ENCODE data around the gene TXN.
"Not testable (repeated sequence)": the region's sequence is repeated elsewhere in the genome, so short reads cannot be mapped to it uniquely, and the experiment has no call there.

The TXN gene

DNA sequence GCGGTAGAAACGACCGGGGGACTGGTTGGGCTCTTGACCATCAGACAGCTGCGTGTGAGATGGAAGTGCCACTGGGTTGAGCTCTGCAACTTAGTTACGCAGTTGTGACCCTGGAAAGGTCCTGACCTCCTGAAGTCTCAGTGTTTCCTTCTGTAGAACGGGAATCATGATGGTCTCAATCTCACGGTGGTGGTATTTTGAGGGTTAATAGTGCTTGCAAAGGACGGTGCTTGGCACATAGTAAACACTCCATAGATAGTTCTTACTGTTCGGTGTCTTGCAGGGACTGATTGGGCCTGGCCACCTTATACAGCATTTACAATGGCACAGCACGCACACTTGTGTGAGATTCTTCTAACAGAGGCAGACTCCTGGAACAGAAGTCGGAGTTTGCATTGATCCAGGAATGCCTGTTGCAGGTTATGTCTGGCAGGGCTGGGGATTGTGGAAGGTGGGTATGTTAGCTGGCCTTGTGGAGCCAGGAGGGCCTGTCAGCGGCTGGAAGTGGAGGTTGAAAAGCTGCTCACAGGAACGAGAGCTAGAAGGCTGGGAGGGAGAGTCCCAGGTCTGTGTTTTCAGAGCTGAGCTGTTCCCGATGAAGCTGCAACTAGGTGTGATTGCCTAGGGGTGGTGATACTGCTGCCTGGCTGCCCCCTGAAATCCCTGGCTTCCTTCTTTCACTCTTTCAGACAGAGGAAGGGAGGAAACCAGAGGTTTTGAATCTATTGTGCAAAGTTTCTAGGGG lies 962 bp upstream of the TXN start:
- peak; percentile 31 for DNase-seq

DNA sequence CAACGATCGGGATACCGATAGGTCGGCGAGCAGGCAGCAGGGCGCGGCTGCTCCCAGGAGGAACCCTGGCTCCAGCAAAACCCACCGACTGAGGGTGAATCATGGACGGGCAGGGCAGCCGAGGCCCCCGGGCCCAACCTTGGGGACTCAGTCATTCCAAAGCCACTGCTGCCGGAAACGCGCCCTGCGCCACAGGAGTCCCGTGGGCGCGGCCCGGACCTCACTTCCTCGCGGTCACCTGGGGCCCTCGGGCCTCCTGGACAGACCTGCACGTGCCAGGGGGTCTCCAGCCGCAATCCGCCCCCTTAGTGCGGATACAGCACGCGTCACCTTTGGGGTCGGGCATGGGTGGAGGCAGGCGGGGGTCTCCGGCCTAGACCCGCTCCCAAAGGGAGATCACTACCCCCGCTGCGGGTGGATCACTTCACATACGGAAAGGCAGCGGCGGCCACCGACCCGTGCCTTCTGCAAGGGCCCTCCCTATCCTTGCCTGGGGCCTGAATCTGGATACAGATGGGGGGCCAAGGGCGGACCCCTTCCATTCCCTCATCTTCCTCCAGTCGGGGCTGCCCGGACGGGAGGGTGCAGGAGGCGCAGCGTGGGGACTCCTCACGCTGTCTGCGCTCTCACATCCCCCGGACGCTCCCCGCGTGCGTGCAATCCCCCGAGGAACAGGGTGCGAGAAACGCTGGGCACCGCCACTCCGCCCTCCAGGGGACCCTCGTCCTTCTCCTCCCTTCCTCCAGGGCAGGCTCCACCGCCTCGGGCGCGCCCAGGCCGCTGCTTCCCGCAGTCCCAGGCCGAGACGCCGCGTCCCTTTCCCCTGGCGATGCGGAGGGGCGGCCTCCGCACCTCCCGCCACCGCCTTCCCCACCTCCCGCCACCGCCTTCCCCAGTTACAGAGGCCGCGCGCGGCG lies 586 bp downstream of the TXN start:
- peak; percentile 71 for DNase-seq

DNA sequence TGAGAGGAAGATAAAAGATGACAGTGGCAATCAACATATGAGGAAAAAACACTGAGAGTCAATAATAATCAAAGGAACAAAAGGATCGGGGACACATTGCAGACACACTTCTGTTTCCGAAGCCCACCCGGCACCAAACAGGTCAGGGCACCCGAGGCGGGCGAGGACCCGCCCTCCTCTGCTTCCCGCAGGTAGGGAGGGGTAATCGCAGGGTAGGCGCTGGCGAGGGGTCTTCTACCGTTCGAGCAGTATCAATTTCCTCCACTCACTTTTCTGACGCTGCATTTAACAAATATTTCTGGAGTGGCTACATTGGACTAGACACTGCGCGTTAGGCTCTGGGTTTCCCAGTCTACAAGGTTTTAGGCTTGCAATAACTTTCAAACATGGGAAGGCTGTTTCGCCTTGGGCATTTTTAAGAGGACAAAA lies 1.3 kb downstream of the TXN start:
- peak; percentile 21 for DNase-seq

DNA sequence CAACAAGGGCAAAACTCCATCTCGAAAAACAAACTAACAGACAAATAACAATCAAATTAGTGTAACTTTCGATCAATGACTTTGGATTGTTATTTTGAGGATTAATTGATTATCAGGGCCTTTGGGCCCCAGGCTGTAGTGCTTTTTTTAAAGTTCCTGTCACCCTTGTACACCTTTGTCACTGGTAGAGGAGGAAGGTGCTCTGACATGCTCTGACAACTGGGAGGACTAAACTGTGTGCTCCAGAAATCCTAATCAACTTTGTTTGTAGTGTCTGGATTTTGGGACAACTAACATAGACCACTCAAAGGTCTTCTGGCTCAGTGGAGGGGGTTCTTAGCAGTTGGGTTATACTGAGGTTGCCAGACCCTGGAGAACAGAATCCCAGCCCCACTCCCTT lies 1.8 kb downstream of the TXN start:
- DNase-seq, result no peak

DNA sequence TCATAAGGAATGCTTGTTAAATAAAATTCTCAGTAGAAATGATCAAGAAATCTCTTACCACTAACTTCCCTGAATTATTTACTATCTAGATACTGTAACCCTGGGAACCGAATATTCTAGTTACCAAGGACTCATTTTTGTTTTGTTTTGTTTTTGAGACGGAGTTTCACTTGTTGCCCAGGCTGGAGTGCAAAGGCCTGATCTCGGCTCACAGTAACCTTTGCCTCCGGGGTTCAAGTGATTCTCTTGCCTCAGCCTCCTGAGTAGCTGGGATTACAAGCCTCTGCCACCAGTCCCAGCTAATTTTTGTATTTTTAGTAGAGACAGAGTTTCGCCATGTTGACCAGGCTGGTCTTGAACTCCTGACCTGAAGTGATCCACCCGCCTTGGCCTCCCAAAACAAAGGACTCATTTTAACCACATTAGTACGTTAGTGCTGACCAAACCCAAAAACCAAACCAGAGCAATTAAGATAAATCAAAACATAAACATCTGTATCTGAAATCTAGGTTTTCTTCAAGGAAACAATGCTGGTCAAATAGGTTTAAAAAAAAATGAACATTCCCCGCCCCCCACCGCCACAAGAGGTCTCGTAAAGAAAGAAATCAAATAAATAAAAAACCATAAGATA lies 3.7 kb downstream of the TXN start:
- DNase-seq, result no peak

DNA sequence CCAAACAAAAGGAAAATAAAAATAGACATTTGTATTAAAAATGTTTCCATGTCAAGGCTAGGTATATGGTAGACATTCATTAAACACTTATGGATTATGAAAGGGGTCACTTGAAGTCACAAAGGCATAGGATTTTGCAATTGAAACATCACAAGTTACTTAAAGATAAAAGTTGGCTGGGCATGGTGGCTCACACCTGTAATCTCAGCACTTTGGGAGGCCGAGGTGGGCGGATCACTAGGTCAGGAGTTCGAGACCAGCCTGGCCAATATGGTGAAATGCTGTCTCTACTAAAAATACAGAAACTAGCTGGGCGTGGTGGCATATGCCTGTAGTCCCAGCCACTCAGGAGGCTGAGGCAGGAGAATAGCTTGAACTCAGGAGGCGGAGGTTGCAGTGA lies 4.5 kb downstream of the TXN start:
- DNase-seq, result not testable (repeated sequence)

DNA sequence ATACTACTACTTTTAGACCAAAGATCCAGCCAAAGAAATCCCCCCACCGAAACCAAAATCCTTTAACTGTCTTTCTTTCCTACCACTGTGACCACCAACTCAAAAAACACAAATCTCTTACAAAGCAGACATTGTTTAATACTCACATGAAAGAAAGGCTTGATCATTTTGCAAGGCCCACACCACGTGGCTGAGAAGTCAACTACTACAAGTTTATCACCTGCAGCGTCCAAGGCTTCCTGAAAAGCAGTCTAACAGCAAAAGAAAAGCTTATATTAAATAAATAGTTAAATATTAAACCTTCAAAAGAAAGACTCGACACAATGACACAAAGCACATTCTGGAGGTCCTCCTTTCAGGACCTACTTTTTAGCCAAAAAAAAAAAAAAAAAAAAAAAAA lies 5.1 kb downstream of the TXN start:
- DNase-seq, result no peak

DNA sequence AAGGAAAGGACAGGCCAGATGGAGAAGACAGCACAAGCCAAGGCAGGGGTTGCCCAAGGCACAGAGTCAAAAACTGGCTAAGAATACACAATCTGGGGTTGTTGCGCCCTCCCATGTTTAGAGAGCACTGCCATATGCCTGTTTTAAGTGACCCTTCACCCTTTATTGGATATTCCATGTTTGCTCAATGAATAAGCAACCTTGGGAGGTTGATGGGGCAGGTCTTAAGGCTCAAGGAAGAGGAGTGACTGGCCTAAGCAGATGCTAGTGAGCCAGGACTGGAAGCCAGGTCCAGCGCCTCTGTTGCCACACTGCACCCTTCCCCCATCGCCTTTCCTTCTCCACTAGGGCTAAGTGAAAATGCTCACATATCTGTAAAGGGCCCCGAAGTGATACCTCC lies 6.7 kb downstream of the TXN start:
- no peak for DNase-seq

DNA sequence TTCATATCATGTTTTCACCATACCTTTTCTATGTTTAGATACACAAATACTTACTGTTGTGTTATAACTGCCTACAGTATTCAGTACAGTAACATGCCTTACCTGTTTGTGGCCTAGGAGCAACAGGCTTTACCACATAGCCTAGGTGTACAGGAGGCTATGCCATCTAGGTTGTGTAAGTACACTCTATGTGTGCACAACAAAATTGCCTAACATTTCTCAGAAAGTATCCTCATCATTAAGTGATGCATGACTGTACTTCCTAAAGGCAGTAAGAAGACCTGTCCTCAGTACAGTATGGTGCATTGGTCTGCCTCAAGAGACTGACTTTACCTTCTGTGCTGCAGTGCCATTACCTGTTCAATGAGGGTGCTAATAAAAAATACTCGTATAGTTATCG lies 7.9 kb downstream of the TXN start:
- DNase-seq, result no peak

DNA sequence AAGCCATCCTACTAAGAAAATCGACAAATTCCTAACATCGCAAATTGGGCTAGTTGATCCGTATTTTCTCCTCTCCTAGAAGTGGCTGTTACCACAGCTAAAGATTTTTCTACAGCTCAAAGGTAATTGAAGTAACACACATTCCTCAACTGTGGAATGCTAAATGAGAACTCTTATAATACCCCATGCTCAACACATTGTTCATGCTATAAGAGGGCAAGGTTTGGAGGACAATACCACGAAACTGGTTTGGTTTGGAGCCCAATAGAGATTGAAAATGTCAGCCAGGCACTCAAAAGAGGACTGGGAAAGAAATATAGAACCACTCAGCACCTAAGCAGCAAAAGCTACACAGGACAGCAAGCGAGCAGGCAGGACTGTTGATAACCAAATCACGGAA lies 10.1 kb downstream of the TXN start:
- DNase-seq, result no peak

DNA sequence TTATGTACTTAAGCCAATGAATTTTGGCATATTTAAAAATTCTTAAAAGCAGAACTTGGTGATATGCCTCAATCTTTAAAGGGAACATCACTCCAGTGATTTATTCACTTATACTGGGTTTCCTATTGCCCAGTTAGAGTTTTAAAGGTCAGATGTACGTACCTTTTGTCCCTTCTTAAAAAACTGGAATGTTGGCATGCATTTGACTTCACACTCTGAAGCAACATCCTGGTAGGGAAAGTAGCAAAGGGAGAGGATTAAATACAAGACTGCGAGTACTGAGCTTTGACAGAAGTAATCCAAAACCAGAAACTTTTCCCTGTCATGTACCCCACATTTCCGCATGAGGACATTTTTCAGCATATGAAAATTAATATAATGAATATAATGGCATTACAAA lies 11.7 kb downstream of the TXN start:
- DNase-seq, result no peak

DNA sequence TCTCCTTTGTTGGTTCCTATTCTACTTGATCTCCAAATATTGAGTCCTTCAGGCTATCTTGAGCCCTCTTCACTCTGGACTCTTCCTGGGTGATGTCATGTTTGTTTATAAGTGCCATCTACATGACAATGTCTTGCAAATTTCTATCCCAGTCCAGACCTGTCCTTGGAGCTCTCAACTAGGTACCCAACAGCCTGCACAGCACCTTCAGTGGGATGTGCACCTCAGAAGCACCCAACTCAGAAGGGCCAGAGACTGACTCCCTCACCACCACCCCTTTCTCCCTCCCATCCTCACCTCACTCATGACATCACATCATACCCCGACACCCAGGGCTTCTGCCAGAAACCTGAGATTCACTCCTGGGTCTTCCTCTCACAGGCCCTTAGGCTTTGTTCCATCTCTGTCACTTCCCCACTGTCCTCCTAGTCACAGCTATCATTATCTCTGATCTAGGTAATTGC lies 14.4 kb downstream of the TXN start:
- DNase-seq, result no peak

DNA sequence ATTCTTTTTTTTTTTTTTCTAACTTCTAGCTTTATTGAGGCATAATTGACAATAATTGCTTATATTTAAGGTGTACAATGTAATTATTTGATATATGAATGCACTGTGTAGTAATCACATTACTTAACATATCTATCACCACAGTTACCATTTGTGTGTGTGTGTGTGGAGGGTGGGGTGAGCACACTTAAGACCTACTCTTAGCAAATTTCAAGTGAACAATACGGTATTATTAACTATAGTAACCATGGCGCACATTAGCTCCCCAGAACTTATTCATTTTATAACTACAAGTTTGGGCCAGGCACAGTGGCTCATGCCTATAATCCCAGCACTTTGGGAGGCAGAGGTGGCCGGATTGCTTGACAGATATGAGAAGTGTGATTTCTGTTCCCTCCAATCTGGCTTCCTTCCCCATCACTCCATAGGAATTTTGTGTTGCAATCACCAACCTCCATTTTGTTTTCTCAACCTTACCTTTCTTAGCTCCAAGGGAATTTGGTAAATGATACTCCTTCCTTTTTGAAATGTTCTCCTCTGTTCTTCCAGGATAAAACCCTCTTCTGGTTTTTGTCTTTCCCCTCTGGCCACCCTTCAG lies 14.9 kb downstream of the TXN start:
- no peak for DNase-seq

DNA sequence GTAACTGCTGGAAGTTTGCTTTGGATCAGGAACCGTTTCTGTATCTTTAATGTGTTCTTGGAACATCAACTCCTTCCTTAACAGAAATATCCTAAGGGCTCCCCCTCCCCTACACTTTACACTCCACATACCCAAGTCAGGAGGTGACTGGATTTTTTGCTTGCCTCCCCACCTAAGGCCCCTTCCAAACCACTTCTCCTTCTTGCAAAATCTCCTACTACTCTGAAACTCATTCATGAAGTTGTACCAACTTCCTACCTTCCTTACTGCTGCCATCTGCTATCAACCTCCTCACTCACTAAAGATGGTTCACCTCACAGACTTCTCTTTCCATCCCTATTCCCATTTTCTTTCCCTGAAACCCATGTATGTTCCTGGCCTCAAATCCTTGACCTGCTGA lies 16.1 kb downstream of the TXN start:
- no peak for DNase-seq

DNA sequence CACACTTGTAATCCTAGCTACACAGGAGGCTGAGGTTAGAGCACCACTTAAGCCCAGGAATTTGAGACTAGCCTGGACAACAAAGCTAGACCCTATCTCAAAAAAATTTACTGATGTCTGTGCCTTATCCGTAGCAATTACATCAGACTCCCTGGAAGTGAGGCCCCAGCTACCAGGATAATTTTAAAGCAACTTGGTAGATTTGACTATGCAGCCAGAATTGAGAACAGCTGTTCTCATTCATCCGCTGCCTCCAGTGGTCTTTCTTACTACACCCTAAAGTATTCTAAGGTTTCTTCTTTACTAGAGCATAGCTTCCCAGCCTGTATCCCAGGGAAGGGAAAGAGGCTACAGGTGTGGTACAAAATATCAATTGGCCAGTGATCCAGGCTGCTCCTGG lies 28.0 kb downstream of the TXN start:
- no peak for DNase-seq

DNA sequence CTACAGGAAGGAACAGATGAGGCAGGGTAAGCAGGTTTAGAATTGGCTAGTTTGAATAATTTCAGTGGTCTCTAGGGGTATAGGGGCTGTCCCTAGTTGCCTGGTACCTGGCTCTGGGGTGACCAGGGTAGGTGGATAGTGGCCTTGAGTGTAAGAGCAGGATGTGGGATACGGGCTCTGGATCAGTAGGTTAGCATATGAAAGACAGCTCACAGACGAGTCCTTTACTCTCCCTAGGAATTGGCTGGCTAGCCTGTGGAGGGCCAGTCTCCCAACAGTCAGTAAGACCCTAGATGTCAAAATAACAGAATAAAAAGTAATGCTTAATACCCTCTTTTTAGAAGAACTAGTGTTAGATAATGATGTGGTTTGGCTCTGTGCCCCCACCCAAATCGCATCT lies 31.7 kb downstream of the TXN start:
- no peak for DNase-seq

DNA sequence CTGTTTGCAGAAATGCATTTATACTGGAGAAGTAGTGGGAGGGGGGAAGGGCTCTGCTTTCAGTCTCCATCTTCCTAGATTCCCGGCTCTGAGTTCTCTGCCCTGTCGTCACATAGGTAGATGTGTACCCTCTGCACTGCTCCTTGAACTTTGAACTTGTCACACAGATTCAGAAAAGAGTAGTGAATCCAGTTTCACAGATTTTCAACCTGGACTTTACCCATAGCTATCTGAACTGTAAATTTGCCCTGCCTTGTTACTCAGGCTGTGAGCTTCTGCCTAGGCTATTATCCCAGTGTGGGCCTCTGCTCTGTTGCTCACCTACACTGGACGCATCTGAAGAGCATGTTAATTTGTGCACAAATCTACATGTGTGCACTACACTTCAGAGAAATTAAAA lies 35.5 kb downstream of the TXN start:
- DNase-seq, result no peak

DNA sequence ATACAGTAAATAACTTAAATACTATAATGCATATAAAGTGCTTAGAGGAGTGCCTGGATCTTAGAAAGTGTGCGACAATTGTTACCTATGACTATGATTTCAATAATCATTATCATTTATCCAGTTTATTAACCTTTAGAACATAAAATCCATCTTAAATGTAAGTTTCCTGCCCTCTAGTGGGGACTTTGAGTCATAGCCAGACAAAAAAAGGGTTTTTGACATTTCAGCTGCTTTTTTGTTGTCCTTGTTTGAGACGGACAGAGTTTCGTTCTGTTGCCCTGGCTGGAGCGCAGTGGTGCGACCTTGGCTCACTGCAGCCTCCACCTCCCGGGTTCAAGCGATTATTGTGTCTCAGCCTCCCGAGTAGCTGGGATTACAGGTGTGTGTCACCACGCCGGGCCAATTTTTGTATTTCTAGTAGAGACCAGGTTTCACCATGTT lies 38.6 kb downstream of the TXN start:
- peak; percentile 35 for DNase-seq

DNA sequence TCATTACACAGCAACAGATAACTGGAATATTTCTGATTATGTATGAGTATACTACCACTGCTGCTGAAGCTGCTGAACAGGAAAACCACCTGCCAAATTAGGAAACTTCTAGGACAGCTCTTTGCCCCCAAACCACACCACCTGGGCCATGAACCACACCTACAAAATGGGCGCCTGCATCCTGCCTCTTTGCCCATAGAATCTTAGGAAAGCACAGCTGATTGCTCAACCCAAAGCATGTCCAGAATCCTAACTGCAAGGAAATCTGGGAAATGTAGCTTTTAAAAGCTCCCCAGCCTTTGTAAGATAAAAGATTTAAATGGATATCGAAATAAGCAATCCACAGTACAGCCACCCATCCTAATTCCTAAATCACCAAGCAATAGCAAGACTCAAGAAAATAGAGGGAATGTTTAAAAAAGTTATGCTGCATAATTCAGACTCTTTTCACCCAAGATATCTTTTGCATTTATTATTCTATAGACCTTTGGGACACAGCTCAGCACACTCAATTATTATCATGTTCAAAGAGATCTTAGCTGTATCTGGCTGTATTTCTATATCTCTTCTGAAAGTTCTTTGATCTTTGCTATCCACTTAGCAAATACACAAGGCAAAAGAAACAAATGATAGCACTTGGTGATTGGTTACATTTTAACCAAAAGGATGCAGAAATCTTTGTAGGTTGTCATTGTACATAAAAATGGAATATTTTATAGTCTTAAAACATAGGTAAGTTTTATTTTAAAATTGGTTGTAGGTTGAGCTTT lies 41.5 kb downstream of the TXN start:
- DNase-seq, result no peak

DNA sequence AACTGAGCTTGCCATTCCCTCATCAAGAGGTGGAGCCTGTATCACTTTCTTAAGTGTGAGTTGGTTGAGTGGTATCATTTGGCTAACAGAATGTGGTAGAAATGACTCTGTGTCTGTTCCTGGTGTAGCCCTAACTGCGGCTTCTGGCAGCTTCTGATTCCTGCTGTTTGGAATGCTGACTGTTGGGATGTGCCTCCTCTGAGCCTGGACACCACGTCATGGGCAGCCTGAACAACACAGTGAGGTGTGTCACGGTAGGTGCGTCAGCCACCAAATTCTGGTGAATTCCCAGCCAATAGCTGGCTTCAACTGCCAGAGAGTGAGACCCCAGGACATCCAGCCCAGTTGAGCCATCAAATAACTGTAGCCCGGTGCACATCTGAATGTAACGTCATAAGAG lies 42.2 kb downstream of the TXN start:
- no peak for DNase-seq

DNA sequence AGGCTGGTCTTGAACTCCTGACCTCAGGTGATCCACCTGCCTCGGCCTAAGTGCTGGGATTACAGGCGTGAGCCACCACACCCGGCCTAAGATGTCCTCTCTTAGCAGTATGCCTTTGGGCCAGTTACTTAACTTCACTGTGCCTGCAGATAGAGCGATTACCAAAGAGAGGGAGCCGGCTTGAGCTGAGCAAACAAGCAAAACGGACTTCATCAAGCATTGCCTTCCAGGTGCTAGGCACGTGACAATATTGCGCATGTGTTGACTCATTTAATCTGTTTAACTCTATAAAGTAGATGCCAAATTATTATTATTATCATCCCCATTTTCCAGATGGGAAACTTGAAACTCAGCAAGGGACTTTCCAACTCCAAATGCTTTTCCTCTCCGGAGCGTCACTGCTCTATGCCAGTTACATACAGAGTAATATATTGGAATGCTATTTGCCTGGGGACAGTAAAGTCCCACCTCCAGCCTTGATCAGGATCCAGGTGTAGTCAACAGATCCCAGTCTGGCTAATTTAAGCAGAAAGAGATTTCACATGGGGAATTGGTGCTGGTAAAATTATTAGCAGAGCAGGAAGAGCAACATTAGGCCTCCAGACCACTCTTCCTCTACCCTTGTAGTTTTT lies 42.8 kb downstream of the TXN start:
- DNase-seq, result no peak

DNA sequence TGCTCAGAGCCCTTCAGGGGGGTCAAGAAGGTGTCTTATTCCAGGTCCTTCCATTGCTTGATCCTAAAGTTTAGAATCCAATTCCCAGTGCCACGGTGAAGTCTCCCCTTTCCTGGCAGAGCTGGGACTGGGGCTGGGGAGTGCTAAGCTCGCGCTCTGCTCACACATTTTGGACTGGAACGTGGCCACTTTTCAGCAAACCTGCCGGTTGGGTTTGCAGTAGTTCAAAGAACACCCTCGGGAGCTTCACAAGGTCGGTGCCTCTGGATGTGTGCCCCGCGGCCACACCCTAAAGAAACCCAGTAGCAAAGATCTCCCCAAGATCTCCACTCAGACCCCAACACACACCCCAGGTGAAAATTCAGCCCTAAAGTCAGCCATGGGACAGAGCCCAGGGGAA lies 48.3 kb downstream of the TXN start, which contains the start of gene C9orf152:
C9orf152 (minus strand) TSS at position 129 of the 400 bp plus-strand sequence. CDS start 580 bp downstream, outside the sequence.
- DNase-seq, result no peak
